HepG2 (cell line): ENCODE data around the gene TSKU. TPM values are rescaled to one million over a fixed set of nuclear protein-coding genes. Genes with fewer than 3 reads are reported as not detected.

ENCODE experiments used
- ATAC-seq: fragments of 200-7000 bp; cut with Tn5 transposase; 3 replicates; pipeline ENCODE4 v1.9.1; 2020; ENCODE audit warnings: mild to moderate bottlenecking, moderate library complexity
- BruUV-seq: library from RNA; stranded (reverse); fragments of 400-500 nt; replicated peaks from 2 replicates; lab custom pipeline; 2021; lab: Mats Ljungman, UMichigan
- CTCF ChIA-PET: fragments of 300-600 bp; formaldehyde crosslinking; extraction: SDS; loops from one replicate; lab custom pipeline; 2021; ENCODE audit warnings: low total read pairs, inconsistent platforms, low intra/inter-chr PET ratio; lab: Yijun Ruan, JAX
- POLR2A ChIA-PET: fragments of 350-600 bp; sonication (Branson Sonifier 250); formaldehyde crosslinking; loops from one replicate; lab custom pipeline; 2020; ENCODE audit warnings: antibody characterized with exemption, inconsistent platforms; lab: Yijun Ruan, JAX
- DNase-seq: peaks from one replicate; pipeline ENCODE4 v3.0.0-alpha.2; 2015; ENCODE audit warnings: low spot score
- FAIRE-seq: peaks from 3 replicates; lab custom pipeline; 2011; peaks lifted over from hg19 to GRCh38; lab: Jason Lieb, UNC
- H2AFZ ChIP-seq: one replicate; pipeline ENCODE4 v1.6.1; 2011; ENCODE audit warnings: low read length, inconsistent platforms
- H3K27ac ChIP-seq: fragments of 300-600 bp; 3 replicates; pipeline ENCODE4 v1.8.0; 2011; ENCODE audit warnings: mixed run types, mild to moderate bottlenecking, mixed read lengths, low read length, inconsistent platforms; ENCODE audit not compliant: insufficient read depth; ENCODE audit errors: extremely low read length
- H3K27me3 ChIP-seq, 2 experiments: fragments of 200-600 bp in 1 of 2; 2 replicates in 1 of 2; 3 replicates in 1 of 2; pipeline versions ENCODE4 v1.6.0 to v1.8.0; 2011; ENCODE audit warnings: low read length in 2 of 2, mild to moderate bottlenecking in 2 of 2, moderate library complexity in 2 of 2, inconsistent platforms in 1 of 2; ENCODE audit not compliant: insufficient read depth in 2 of 2, control insufficient read depth in 1 of 2
- H3K36me3 ChIP-seq, 2 experiments: fragments of 200-600 bp in 1 of 2; replicated peaks in 1 of 2; 2 replicates in 1 of 2; 3 replicates in 1 of 2; pipeline versions ENCODE4 v1.5.1 to v1.8.0; 2011; ENCODE audit warnings: low read length in 2 of 2, inconsistent platforms in 1 of 2; ENCODE audit not compliant: insufficient read depth in 2 of 2, control insufficient read depth in 1 of 2
- H3K4me1 ChIP-seq: 2 replicates; pipeline ENCODE4 v1.5.1; 2012; ENCODE audit warnings: low read length, inconsistent platforms; ENCODE audit not compliant: insufficient read depth
- H3K4me2 ChIP-seq: 2 replicates; pipeline ENCODE4 v1.6.0; 2011; ENCODE audit warnings: low read depth, low read length, inconsistent platforms
- H3K4me3 ChIP-seq, 3 experiments: fragments of 200-600 bp in 1 of 3; sonication (generic), shearing (Covaris generic) in 1 of 3; replicated peaks in 1 of 3; 2 replicates each; pipeline ENCODE4 v1.5.1; 2011 to 2016; ENCODE audit warnings: low read length in 3 of 3, inconsistent platforms in 2 of 3, low read depth in 2 of 3, mild to moderate bottlenecking in 2 of 3, control low read depth in 1 of 3, mixed read lengths in 1 of 3; ENCODE audit not compliant: insufficient read depth in 1 of 3
- H3K79me2 ChIP-seq: one replicate; pipeline ENCODE4 v1.6.1; 2011; ENCODE audit warnings: low read length, inconsistent platforms; ENCODE audit not compliant: insufficient read depth
- H3K9ac ChIP-seq: 2 replicates; pipeline ENCODE4 v1.6.0; 2011; ENCODE audit warnings: mild to moderate bottlenecking, low read depth, low read length, inconsistent platforms; ENCODE audit not compliant: insufficient read depth
- H3K9me3 ChIP-seq: 2 replicates; pipeline ENCODE4 v1.5.1; 2012; ENCODE audit warnings: mild to moderate bottlenecking, low read length
- H4K20me1 ChIP-seq: 2 replicates; pipeline ENCODE4 v1.6.0; 2011; ENCODE audit warnings: inconsistent platforms, mild to moderate bottlenecking, low read length, moderate library complexity; ENCODE audit not compliant: insufficient read depth
- ATF6 ChIP-seq: sonication (generic); formaldehyde crosslinking; conservative IDR thresholded peaks from 2 replicates; pipeline ENCODE4 v1.4.0; 2020; ENCODE audit warnings: missing genetic modification reagents
- ATRX ChIP-seq: sonication (generic); formaldehyde crosslinking; IDR thresholded peaks from 2 replicates; pipeline ENCODE4 v1.4.0; 2020; ENCODE audit warnings: missing genetic modification reagents, borderline replicate concordance
- CREB1 ChIP-seq, 2 experiments: fragments of 450-650 bp in 1 of 2; IDR thresholded peaks; 2 replicates each; pipeline ENCODE4 v1.6.1; 2016 to 2017; ENCODE audit warnings: control low read depth in 1 of 2, mild to moderate bottlenecking in 1 of 2, missing compliant biosample characterization in 1 of 2, missing genetic modification characterization in 1 of 2
- HNRNPLL ChIP-seq: fragments of 200-400 bp; formaldehyde crosslinking; IDR thresholded peaks from 2 replicates; pipeline ENCODE4 v1.6.1; 2017; ENCODE audit warnings: mild to moderate bottlenecking, low read depth, low read length; ENCODE audit not compliant: poor library complexity, severe bottlenecking
- KLF11 ChIP-seq: IDR thresholded peaks from 2 replicates; pipeline ENCODE4 v1.6.1; 2016; ENCODE audit warnings: missing compliant biosample characterization
- PBX2 ChIP-seq: IDR thresholded peaks from 2 replicates; pipeline ENCODE4 v1.6.1; 2016; ENCODE audit warnings: control low read depth
- RBM22 ChIP-seq: fragments of 200-400 bp; formaldehyde crosslinking; optimal IDR thresholded peaks from 2 replicates; pipeline ENCODE3; 2017; ENCODE audit warnings: mild to moderate bottlenecking, low read length, moderate library complexity
- RFX5 ChIP-seq: IDR thresholded peaks from 2 replicates; pipeline ENCODE4 v1.6.1; 2011; ENCODE audit warnings: low read depth, low read length, improper control_type of control experiment
- SOX13 ChIP-seq, 3 experiments: fragments of 450-650 bp in 1 of 3; sonication (generic) in 1 of 3; formaldehyde crosslinking in 1 of 3; IDR thresholded peaks in 2 of 3; conservative IDR thresholded peaks in 1 of 3; 2 replicates each; pipeline versions ENCODE4 v1.5.0 to v1.6.1; 2016 to 2020; ENCODE audit warnings: antibody characterized with exemption in 1 of 3, mild to moderate bottlenecking in 1 of 3, missing compliant biosample characterization in 1 of 3, missing genetic modification reagents in 1 of 3, moderate library complexity in 1 of 3
- TERF1 ChIP-seq: sonication (generic); formaldehyde crosslinking; IDR thresholded peaks from 2 replicates; pipeline ENCODE4 v1.8.0; 2022; ENCODE audit warnings: mild to moderate bottlenecking, missing genetic modification reagents, moderate library complexity
- YEATS4 ChIP-seq: sonication (generic); formaldehyde crosslinking; IDR thresholded peaks from 2 replicates; pipeline ENCODE4 v1.4.0; 2020; ENCODE audit warnings: missing genetic modification reagents, borderline replicate concordance
- ZMYM3 ChIP-seq: sonication (generic); formaldehyde crosslinking; IDR thresholded peaks from 2 replicates; pipeline ENCODE4 v1.5.1; 2020; ENCODE audit warnings: mild to moderate bottlenecking, missing genetic modification reagents
- ZNF460 ChIP-seq: sonication (generic); formaldehyde crosslinking; IDR thresholded peaks from 2 replicates; pipeline ENCODE4 v1.5.1; 2020; ENCODE audit warnings: missing genetic modification reagents, mild to moderate bottlenecking, borderline replicate concordance
- ZNF616 ChIP-seq: sonication (generic); formaldehyde crosslinking; IDR thresholded peaks from 2 replicates; pipeline ENCODE4 v1.5.0; 2020; ENCODE audit warnings: low read depth, mild to moderate bottlenecking, missing genetic modification reagents
- ZSCAN25 ChIP-seq: sonication (generic); formaldehyde crosslinking; IDR thresholded peaks from 2 replicates; pipeline ENCODE4 v1.8.0; 2022; ENCODE audit warnings: mild to moderate bottlenecking, missing genetic modification reagents
- WGBS: methylation state at CpG from one replicate; pipeline ENCODE4 v1.1.6; 2017; ENCODE audit warnings: low lambda C conversion rate; 5-methylcytosine and 5-hydroxymethylcytosine counted together
- in situ Hi-C: cut with HindIII; loops from 2 replicates; pipeline ENCODE4 v1.10.0; 2017; ENCODE audit warnings: low pct_unique_long_range_greater_than_20kb; ENCODE audit not compliant: extremely low pct_ligation_motif_present
- intact Hi-C: fragments of 100-400 bp; cut with micrococcal nuclease; formaldehyde crosslinking; loops from one replicate; pipeline ENCODE4 v1.10.0; 2022; ENCODE audit not compliant: unreplicated experiment
- polyA plus RNA-seq, 8 experiments: library from polyadenylated mRNA; depleted of rRNA in 3 of 8; stranded (reverse) in 7 of 8; unstranded in 1 of 8; fragments of >200 nt; fragmentation: Illumina TruSeq in 4 of 8; extraction: Trizol in 4 of 8; gene quantifications; 2 replicates each; pipeline versions ENCODE4 v1.2.1 to v1.2.3, GENCODE V29; 2011 to 2016; ENCODE audit warnings: low read depth in 4 of 8, missing spikeins in 1 of 8, mixed read lengths in 1 of 8; ENCODE audit not compliant: insufficient read depth in 1 of 8
- total RNA-seq, 5 experiments: library from RNA; depleted of rRNA; stranded (reverse); fragments of >200 nt; fragmentation: Illumina TruSeq; extraction: Trizol; gene quantifications; 2 replicates each; pipeline ENCODE4 v1.2.3, GENCODE V29; 2016; ENCODE audit warnings: low read depth in 1 of 5

The TSKU gene
- total and polyA plus RNA-seq, 2 of the 13 experiments (the other 11 are each of a cell fraction or from before 2014, with no cell fraction given), result 20.3 to 21.4 TPM

GRCh38 chr11:76831686-76832310 is 48.6 kb downstream of the TSKU start:
- POLR2A ChIA-PET, result no interaction called here

GRCh38 chr11:76832361-76832760 is 49.2 kb downstream of the TSKU start:
- no peak overlapping the region for H3K9ac ChIP-seq
- FAIRE-seq (no peak), DNase-seq (no peak), ATAC-seq (no peak)
- no TSS peak for BruUV-seq
- H3K4me3 ChIP-seq, result no peak overlapping the region
- peaks cover 3 to 31% of the 10 kb centered on the region in 2 experiments; a peak in 3 of 5 replicates for H3K27me3 ChIP-seq
- H4K20me1 ChIP-seq, result no peaks in the 10 kb centered on the region; the same call in 1 of the 2 replicates
- intact Hi-C loops (no loop called here), in situ Hi-C loops (loop anchor here (10.0 kb wide), 1 partner anchor 108 kb away; no protein-coding TSS in a partner anchor)
- CTCF ChIA-PET, result no interaction called here
- H3K4me2 ChIP-seq, result no peak overlapping the region
- H3K36me3 ChIP-seq, result no peaks in the 10 kb centered on the region
- peaks cover 7% of the 10 kb centered on the region; the same call in 1 of the 2 replicates for H3K4me1 ChIP-seq
- H3K9me3 ChIP-seq, result no peaks in the 10 kb centered on the region
- no peak overlapping the region for H2AFZ ChIP-seq
- POLR2A ChIA-PET, result no interaction called here
- H3K27ac ChIP-seq, result no peak overlapping the region
- no peaks in the 10 kb centered on the region for H3K79me2 ChIP-seq
- TF ChIP-seq RBM22, result no peak
- no peak for TF ChIP-seq YEATS4 (CRISPR knock-in tag)
- no peak for TF ChIP-seq HNRNPLL
- TF ChIP-seq ATRX, result no peak
- no peak for TF ChIP-seq PBX2 (CRISPR knock-in tag)
- TF ChIP-seq TERF1 (CRISPR knock-in tag), result no peak
- TF ChIP-seq ZMYM3 (CRISPR knock-in tag), result no peak
- TF ChIP-seq CREB1 (IDR thresholded peaks at IDR 0.05), result no peak
- TF ChIP-seq CREB1 (CRISPR knock-in tag; IDR thresholded peaks at IDR 0.05), result no peak
- TF ChIP-seq ZSCAN25 (CRISPR knock-in tag), result no peak
- TF ChIP-seq ZNF616 (CRISPR knock-in tag), result no peak
- no peak for TF ChIP-seq KLF11 (CRISPR knock-in tag)
- TF ChIP-seq ATF6 (CRISPR knock-in tag), result no peak

More at GRCh38 chr11:76831686-76832310, 48.6 kb downstream of the TSKU start:
- Histone ChIP-seq H3K27me3 (peaks cover 3 to 26% of the 10 kb centered on the region in 2 experiments; a peak in 3 of 5 replicates), H3K4me3 (no peak overlapping the region), H3K36me3 (no peaks in the 10 kb centered on the region), H4K20me1 (no peaks in the 10 kb centered on the region; the same call in 1 of the 2 replicates), H3K9me3 (no peaks in the 10 kb centered on the region), H3K4me1 (peaks cover 2% of the 10 kb centered on the region; the same call in 1 of the 2 replicates), H3K27ac (no peak overlapping the region), H3K4me2 (no peak overlapping the region), H3K9ac (no peak overlapping the region), H2AFZ (no peak overlapping the region), H3K79me2 (no peaks in the 10 kb centered on the region)
- 34% methylated on average over 4 of the region's 4 CpGs for WGBS
- FAIRE-seq, result no peak
- intact Hi-C loops, result no loop called here
- BruUV-seq, result no TSS peak
- CTCF ChIA-PET, result no interaction called here
- no peak for TF ChIP-seq SOX13 (IDR thresholded peaks at IDR 0.05)
- no peak for TF ChIP-seq SOX13 (CRISPR knock-in tag; conservative IDR thresholded peaks at IDR 0.05 in 1 of 2, IDR thresholded peaks at IDR 0.05 in 1 of 2)
- no peak for TF ChIP-seq RFX5
- TF ChIP-seq ZNF460 (CRISPR knock-in tag), result no peak
- no peak for ATAC-seq
- in situ Hi-C loops, result loop anchor here (10.0 kb wide), 1 partner anchor 107 kb away; no protein-coding TSS in a partner anchor
- DNase-seq, result no peak
